Small intestine (tissue), 7 donors: Measurements from ENCODE around the gene ASCC3. TPM values are rescaled to one million over a fixed set of nuclear protein-coding genes. Genes with fewer than 3 reads are reported as not detected.
A peak's percentile ranks its signal among the peaks of the same experiment; 100 is the strongest.

Experiments
- DNase-seq, 2 donors: peaks; one replicate each; pipeline versions ENCODE4 v3.0.0 to v3.0.0-alpha.2; 2013
- FAIRE-seq: peaks from 2 replicates; lab custom pipeline; 2012; peaks lifted over from hg19 to GRCh38; lab: Jason Lieb, UNC
- H3K27ac ChIP-seq, 3 donors: one replicate each; pipeline ENCODE4 v1.5.1; 2013; ENCODE audit warnings: low read length in 2 of 3, mild to moderate bottlenecking in 2 of 3, control low read depth in 1 of 3, inconsistent platforms in 1 of 3, low read depth in 1 of 3, moderate library complexity in 1 of 3
- H3K27me3 ChIP-seq, 3 donors: one replicate each; pipeline ENCODE4 v1.6.1; 2013; ENCODE audit warnings: low read length in 3 of 3, inconsistent platforms in 1 of 3; ENCODE audit not compliant: control insufficient read depth in 3 of 3, insufficient read depth in 3 of 3
- H3K36me3 ChIP-seq, 3 donors: one replicate each; pipeline ENCODE4 v1.6.1; 2013; ENCODE audit warnings: low read length in 3 of 3, inconsistent platforms in 1 of 3, low read depth in 1 of 3, mild to moderate bottlenecking in 1 of 3, moderate library complexity in 1 of 3; ENCODE audit not compliant: control insufficient read depth in 3 of 3, insufficient read depth in 2 of 3
- H3K4me1 ChIP-seq, 3 donors: one replicate each; pipeline ENCODE4 v1.6.1; 2013; ENCODE audit warnings: low read length in 2 of 3, inconsistent platforms in 1 of 3, low read depth in 1 of 3, mild to moderate bottlenecking in 1 of 3, moderate library complexity in 1 of 3; ENCODE audit not compliant: control insufficient read depth in 3 of 3, insufficient read depth in 2 of 3
- H3K4me3 ChIP-seq, 3 donors: one replicate each; pipeline ENCODE4 v1.5.1; 2013; ENCODE audit warnings: low read length in 3 of 3, control low read depth in 1 of 3, inconsistent platforms in 1 of 3, low read depth in 1 of 3, mild to moderate bottlenecking in 1 of 3, moderate library complexity in 1 of 3
- H3K9me3 ChIP-seq, 2 donors: one replicate each; pipeline ENCODE4 v1.6.1; 2013; ENCODE audit warnings: low read depth in 1 of 2, low read length in 1 of 2; ENCODE audit not compliant: control insufficient read depth in 2 of 2, insufficient read depth in 1 of 2
- WGBS, 3 donors: extraction: QIAGEN DNeasy Blood & Tissue Kit; methylation state at CpG; one replicate each; pipeline ENCODE4 v1.1.7; 2013; 5-methylcytosine and 5-hydroxymethylcytosine counted together
- polyA plus RNA-seq, 4 donors: library from polyadenylated mRNA; stranded (reverse) in 3 of 4; unstranded in 1 of 4; fragments of 200-250 nt in 3 of 4; fragments of 120-200 nt in 1 of 4; gene quantifications; one replicate each; pipeline versions ENCODE4 v1.2.1 to v1.2.3, GENCODE V29; 2013
- donor health status: healthy with polysubstance abuse.
- donor health status: control.
- donor health status: control.
- donor health status: Bipolar disorder and iron deficiency.
- donor health status: healthy.

ASCC3 gene
- polyA plus RNA-seq, 4 donors = 6.8 to 29.0 (median 13.6) TPM

DNA sequence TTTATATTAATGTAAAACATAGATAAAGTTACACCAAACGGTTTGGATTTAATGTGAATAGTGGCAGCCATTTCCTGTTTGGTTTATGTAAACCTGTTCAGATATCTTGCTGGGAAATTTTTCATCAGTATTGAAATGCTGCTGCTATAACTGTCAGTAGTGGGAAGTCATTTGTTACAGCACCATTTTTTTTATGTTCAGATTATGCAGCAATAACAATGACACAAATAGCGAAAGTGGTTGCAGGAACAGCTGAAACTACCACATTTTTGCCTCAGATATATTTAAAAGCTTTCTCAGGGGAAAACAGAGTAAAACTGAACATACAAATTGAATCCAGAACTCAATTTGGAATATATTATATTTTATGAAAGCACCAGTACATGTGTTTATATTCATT, 287.6 kb downstream of the ASCC3 start:
- FAIRE-seq = no peak
- peaks cover 0 to 7% (median 2%) of the 10 kb centered on the region in 3 donors for H3K36me3 ChIP-seq
- H3K27me3 ChIP-seq = no peaks in the 10 kb centered on the region
- 56 to 73% (median 59%) methylated on average over 2 of the region's 2 CpGs for WGBS, 3 donors
- H3K9me3 ChIP-seq = no peaks in the 10 kb centered on the region
- no peak for DNase-seq
- H3K4me1 ChIP-seq = no peaks in the 10 kb centered on the region
- no peak overlapping the region for H3K27ac ChIP-seq
- no peak overlapping the region for H3K4me3 ChIP-seq

- 70 to 79% (median 77%) methylated on average over 3 of the region's 3 CpGs for WGBS, 3 donors
- DNase-seq (peak in 1 of 2 donors; percentile 15), FAIRE-seq (no peak)
- Histone ChIP-seq H3K27ac (no peak overlapping the region), H3K9me3 (no peaks in the 10 kb centered on the region), H3K27me3 (no peaks in the 10 kb centered on the region), H3K4me3 (no peak overlapping the region), H3K4me1 (no peaks in the 10 kb centered on the region), H3K36me3 (peaks cover 0 to 7% (median 2%) of the 10 kb centered on the region in 3 donors)
Measured at GRCh38 chr6:100592929-100593328, 288.2 kb downstream of the ASCC3 start.

- WGBS, 3 donors = 82 to 83% (median 83%) methylated on average over 4 of the region's 4 CpGs
- H3K27ac ChIP-seq = no peak overlapping the region
- FAIRE-seq (no peak), DNase-seq (no peak)
- H3K4me1 ChIP-seq = no peaks in the 10 kb centered on the region
- no peaks in the 10 kb centered on the region for H3K36me3 ChIP-seq
- H3K9me3 ChIP-seq = no peaks in the 10 kb centered on the region
- no peaks in the 10 kb centered on the region for H3K27me3 ChIP-seq
- no peak overlapping the region for H3K4me3 ChIP-seq
Measured at GRCh38 chr6:100577425-100577824, 303.7 kb downstream of the ASCC3 start.

DNA sequence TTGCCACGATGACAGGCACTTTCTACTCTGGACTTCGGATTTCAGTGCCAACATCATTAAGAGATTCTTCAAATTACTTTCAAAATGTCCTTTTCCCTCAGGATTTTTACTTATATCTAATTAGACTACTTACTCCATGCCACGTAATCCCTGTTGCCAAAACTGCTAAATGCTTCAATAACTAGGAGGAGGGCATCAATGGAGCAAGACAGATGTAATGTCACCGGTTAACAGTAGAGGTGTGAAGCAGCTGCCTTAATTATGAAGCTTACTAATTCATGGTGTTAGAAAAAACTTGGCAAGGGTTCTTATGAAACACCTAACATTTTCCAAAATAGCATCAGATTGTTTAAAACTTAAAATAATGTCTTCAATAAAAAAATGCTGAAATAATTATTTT, 305.2 kb downstream of the ASCC3 start:
- no peaks in the 10 kb centered on the region for H3K4me1 ChIP-seq
- H3K4me3 ChIP-seq = no peak overlapping the region
- H3K9me3 ChIP-seq = no peaks in the 10 kb centered on the region
- no peak overlapping the region for H3K27ac ChIP-seq
- H3K27me3 ChIP-seq = no peaks in the 10 kb centered on the region
- FAIRE-seq (no peak), DNase-seq (no peak)
- WGBS, 3 donors = 86 to 91% (median 88%) methylated on average over 4 of the region's 4 CpGs
- H3K36me3 ChIP-seq = no peaks in the 10 kb centered on the region

- no peak overlapping the region for H3K4me3 ChIP-seq
- H3K9me3 ChIP-seq = no peaks in the 10 kb centered on the region
- H3K27ac ChIP-seq = no peak overlapping the region
- FAIRE-seq (no peak), DNase-seq (no peak)
- H3K27me3 ChIP-seq = no peaks in the 10 kb centered on the region
- 98% methylated on average over 2 of the region's 2 CpGs for WGBS, 3 donors
- H3K4me1 ChIP-seq = no peaks in the 10 kb centered on the region
- no peaks in the 10 kb centered on the region for H3K36me3 ChIP-seq
Measured at GRCh38 chr6:100574836-100575235, 306.3 kb downstream of the ASCC3 start.

GRCh38 chr6:100573166-100573565, 308.0 kb downstream of the ASCC3 start:
- no peaks in the 10 kb centered on the region for H3K4me1 ChIP-seq
- H3K4me3 ChIP-seq = no peak overlapping the region
- no peak overlapping the region for H3K27ac ChIP-seq
- no peaks in the 10 kb centered on the region for H3K36me3 ChIP-seq
- no peaks in the 10 kb centered on the region for H3K9me3 ChIP-seq
- FAIRE-seq (peak; percentile 61), DNase-seq (no peak)
- no peaks in the 10 kb centered on the region for H3K27me3 ChIP-seq

- FAIRE-seq (no peak), DNase-seq (no peak)
- Histone ChIP-seq H3K9me3 (no peaks in the 10 kb centered on the region), H3K27ac (no peak overlapping the region), H3K36me3 (no peaks in the 10 kb centered on the region), H3K4me1 (no peaks in the 10 kb centered on the region), H3K27me3 (no peaks in the 10 kb centered on the region), H3K4me3 (no peak overlapping the region)
- WGBS, 3 donors = 91 to 95% (median 93%) methylated on average over 5 of the region's 5 CpGs
Measured at GRCh38 chr6:100568255-100568654, 312.9 kb downstream of the ASCC3 start.

DNA sequence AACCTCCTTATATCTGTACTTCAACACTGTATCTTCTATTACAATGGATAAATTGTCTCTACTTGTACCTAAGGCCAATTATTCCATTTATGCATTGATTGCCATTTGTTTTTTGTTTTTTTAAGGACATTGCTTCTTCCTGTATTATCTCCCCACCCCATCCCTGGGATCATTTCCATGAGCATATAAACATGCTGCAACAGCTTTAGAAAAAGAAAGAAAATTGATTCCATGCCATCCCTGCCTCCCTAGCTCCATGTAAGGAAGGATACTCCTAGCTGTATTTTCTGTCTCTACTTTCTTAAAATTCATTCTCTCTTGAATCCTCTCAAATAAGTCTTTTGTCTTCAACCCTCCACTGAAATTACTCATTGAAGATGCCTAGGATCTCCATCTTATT, 314.6 kb downstream of the ASCC3 start:
- Histone ChIP-seq H3K4me1 (no peaks in the 10 kb centered on the region), H3K36me3 (no peaks in the 10 kb centered on the region), H3K4me3 (no peak overlapping the region), H3K9me3 (no peaks in the 10 kb centered on the region), H3K27me3 (no peaks in the 10 kb centered on the region), H3K27ac (no peak overlapping the region)
- DNase-seq (no peak), FAIRE-seq (no peak)

GRCh38 chr6:100565439-100566104, 315.6 kb downstream of the ASCC3 start:
- Histone ChIP-seq H3K27me3 (no peaks in the 10 kb centered on the region), H3K4me1 (no peaks in the 10 kb centered on the region), H3K4me3 (no peak overlapping the region), H3K36me3 (no peaks in the 10 kb centered on the region), H3K9me3 (no peaks in the 10 kb centered on the region), H3K27ac (no peak overlapping the region)
- DNase-seq (peak; percentile 39 to 41), FAIRE-seq (no peak)
- 33 to 80% (median 54%) methylated on average over 4 of the region's 4 CpGs for WGBS, 3 donors
